Loucy (cell line): ENCODE data around the gene THTPA.

Experiments
- EZH2phosphoT487 ChIP-seq: fragments of 200-600 bp; IDR thresholded peaks from 2 replicates; pipeline ENCODE4 v1.6.1; 2018; ENCODE audit warnings: antibody characterized with exemption, mild to moderate bottlenecking, moderate library complexity, borderline replicate concordance
- TF ChIP-seq, protein P1 (sequence below): fragments of 200-600 bp; sonication (generic); conservative IDR thresholded peaks from 2 replicates; pipeline ENCODE4 v1.5.1; 2014; ENCODE audit warnings: mild to moderate bottlenecking, antibody characterized with exemption, low read length

DNA sequence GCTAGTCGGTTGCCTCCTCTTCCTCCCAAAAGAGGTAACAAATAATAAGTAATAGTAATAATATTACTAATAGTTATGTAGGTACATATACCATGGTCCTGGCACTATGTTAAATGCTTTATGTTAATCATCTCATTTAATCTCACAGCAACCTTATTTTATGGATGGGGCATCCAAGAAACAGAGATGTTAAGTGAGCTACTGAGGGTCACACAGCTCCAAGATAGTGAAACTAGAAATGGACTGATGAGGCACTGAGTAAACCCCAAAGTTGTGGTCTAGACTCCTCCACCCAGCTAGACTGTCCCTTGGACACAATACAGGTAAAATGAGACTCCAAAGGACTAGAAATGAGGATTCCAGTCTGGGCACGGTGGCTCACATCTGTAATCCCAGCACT lies 19.6 kb upstream of the THTPA start:
- TF ChIP-seq, protein P1, sequence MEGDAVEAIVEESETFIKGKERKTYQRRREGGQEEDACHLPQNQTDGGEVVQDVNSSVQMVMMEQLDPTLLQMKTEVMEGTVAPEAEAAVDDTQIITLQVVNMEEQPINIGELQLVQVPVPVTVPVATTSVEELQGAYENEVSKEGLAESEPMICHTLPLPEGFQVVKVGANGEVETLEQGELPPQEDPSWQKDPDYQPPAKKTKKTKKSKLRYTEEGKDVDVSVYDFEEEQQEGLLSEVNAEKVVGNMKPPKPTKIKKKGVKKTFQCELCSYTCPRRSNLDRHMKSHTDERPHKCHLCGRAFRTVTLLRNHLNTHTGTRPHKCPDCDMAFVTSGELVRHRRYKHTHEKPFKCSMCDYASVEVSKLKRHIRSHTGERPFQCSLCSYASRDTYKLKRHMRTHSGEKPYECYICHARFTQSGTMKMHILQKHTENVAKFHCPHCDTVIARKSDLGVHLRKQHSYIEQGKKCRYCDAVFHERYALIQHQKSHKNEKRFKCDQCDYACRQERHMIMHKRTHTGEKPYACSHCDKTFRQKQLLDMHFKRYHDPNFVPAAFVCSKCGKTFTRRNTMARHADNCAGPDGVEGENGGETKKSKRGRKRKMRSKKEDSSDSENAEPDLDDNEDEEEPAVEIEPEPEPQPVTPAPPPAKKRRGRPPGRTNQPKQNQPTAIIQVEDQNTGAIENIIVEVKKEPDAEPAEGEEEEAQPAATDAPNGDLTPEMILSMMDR, result no peak
- no peak for TF ChIP-seq EZH2phosphoT487
